WTC11 (cell line): ENCODE data around the gene KCNT2.

Experiments used
- CTCF ChIP-seq: fragments of 200-600 bp; IDR thresholded peaks from 2 replicates; pipeline ENCODE4 v1.8.0; 2022; ENCODE audit warnings: antibody characterized with exemption
- IRF2 ChIP-seq: sonication (generic); formaldehyde crosslinking; IDR thresholded peaks from 2 replicates; pipeline ENCODE4 v1.8.0; 2022; ENCODE audit warnings: low read depth, missing genetic modification reagents, borderline replicate concordance
- USF1 ChIP-seq: sonication (generic); formaldehyde crosslinking; IDR thresholded peaks from 2 replicates; pipeline ENCODE4 v1.8.0; 2022; ENCODE audit warnings: mild to moderate bottlenecking, missing genetic modification reagents

DNA sequence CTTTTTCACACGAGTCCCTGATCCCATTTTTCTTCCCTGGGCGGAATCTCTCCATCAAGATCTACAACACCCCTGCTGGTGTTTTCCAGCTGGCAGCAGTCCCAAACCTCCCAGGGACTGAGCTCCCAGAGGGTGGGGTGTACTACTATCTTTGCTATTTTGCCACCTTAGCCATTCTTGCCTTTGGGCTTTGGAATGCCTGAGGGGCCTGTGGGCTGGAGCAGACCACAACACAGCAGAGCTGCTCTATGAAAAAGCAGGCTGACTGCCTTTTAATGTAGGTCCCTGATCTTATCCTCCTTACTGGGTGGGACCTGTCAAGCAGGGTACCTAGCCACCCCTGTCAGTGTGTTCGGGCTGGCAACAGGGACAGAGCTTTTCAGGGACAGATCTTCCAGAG lies 91.9 kb downstream of the KCNT2 start:
- TF ChIP-seq IRF2 (CRISPR knock-in tag) = no peak
- no peak for TF ChIP-seq CTCF
- no peak for TF ChIP-seq USF1
